GM12864 (cell line): ENCODE results near the gene OR2T11.

Experiments used
- DNase-seq: peaks from one replicate; pipeline ENCODE4 v3.0.0-alpha.2; 2011; ENCODE audit warnings: low read depth
- H3K4me3 ChIP-seq: 2 replicates; pipeline ENCODE4 v1.5.1; 2011; ENCODE audit warnings: mild to moderate bottlenecking, low read depth, low read length, control low read depth
- TF ChIP-seq, protein P1 (sequence below): IDR thresholded peaks from 2 replicates; pipeline ENCODE4 v1.5.1; 2011; ENCODE audit warnings: low read depth, mild to moderate bottlenecking, moderate library complexity, low read length, control low read depth, inconsistent platforms; ENCODE audit errors: missing control alignments

The OR2T11 gene

DNA sequence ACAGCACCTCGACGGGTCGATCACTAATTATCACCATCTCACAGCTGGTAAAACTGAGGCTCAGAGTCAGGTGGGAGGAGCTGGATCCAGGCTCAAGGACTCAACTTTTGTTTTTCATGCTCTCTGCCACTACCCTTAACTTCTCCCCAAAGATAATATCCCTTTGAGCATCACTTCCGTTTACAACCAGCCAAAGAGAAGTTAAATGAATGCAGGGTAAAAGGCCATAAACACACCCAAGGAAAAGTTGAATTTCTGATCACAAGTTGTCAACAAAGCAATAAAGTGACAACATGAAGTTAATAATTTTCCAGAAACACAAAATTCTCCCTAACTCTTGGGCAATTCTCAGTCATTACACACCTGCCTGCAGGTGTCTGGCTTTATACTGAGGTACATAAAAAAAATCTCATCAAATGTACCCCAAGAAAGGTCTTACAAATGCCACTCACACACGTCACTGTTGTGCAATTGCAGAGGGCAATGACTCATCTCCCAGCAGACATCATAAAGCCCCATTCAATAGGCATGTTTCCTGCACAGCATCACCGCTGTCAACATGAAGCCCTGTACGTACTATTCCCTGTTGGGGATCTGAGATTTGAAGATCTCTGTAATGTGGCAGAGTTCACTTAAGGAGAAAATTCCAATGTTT is 3.4 kb downstream of the OR2T11 start:
- no peak overlapping the region for H3K4me3 ChIP-seq
- no peak for DNase-seq
- TF ChIP-seq, protein P1, sequence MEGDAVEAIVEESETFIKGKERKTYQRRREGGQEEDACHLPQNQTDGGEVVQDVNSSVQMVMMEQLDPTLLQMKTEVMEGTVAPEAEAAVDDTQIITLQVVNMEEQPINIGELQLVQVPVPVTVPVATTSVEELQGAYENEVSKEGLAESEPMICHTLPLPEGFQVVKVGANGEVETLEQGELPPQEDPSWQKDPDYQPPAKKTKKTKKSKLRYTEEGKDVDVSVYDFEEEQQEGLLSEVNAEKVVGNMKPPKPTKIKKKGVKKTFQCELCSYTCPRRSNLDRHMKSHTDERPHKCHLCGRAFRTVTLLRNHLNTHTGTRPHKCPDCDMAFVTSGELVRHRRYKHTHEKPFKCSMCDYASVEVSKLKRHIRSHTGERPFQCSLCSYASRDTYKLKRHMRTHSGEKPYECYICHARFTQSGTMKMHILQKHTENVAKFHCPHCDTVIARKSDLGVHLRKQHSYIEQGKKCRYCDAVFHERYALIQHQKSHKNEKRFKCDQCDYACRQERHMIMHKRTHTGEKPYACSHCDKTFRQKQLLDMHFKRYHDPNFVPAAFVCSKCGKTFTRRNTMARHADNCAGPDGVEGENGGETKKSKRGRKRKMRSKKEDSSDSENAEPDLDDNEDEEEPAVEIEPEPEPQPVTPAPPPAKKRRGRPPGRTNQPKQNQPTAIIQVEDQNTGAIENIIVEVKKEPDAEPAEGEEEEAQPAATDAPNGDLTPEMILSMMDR: no peak

DNA sequence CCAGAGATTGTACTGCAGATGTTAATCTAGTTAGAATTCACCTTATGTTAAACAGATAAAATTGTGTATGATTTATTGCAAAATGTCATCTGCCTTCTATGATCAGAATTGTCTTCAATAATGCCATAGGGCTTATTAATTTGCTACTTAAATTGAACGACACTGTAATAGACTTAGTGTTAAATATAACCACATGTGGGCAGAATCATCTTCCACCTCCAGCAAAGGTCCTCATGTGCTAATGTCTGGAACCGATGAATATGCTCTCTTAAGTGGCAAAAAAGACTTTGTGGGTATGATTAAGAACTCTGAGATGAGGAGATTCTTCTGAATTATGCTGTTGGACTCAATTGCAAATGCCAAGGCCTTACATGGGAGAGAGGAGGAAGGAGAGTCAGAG is 4.3 kb downstream of the OR2T11 start:
- no peak overlapping the region for H3K4me3 ChIP-seq
- DNase-seq: no peak
- TF ChIP-seq, protein P1: no peak

DNA sequence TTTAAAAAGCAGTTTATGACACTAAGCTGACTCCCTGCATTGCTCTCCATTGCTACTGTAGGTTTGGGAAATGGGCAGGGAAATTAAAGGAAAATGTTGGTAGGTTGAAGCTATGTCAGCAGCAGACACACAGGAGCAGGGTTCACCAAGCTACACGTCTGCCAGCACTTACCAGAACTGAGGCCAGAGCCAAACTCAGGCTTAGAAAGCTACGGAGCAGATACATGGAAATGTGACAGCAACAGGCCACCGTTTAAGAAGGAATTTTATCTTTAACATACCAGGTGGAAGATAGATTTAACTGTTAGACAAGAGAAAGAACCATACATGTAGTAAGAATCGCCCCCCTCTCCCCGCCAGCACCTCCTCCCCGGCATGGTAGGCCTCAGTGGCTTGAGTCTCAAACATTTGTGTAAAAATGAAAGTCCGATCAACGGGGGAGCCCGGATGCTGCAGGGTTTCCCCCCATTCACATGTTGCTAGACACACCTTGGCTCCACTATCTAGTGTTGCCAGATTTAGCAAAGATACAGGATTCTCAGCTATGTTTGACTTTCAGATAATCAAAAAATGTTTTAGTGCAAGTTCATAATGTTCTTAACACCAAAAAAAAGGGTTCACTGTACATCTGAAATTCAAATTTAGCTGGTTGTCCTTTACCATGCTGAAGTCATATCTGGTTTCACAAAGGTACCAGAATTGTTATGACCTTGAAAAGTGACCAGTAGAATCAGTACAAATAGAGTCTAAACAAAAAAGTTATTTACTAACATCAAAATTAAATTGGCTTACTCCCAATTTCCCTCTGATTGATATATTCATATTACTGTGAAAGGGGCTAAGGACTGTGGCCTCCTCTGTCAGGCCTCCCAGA is 6.7 kb downstream of the OR2T11 start:
- DNase-seq: peak; percentile 43
- TF ChIP-seq, protein P1: no peak
- peak overlapping the region; percentile 9; the same call in 1 of the 2 replicates for H3K4me3 ChIP-seq

DNA sequence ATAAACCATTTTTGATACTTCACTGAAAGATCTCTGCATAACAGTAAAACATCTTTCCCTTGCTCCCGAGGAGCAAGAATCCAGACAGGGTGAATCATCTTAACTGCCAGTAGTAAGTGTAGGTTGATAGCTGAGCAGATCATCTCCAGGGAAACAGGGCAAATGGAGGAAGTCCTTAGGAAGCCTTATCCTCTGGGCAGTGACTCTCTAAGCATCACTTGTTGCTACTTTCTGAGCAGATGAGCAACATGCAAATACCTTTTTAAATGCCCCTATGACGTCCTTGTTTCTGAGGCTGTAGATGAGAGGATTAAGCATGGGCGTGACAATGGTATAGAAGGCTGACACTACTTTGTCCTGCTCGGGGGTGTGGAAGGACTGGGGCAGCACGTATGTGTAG is 8.9 kb downstream of the OR2T11 start:
- TF ChIP-seq, protein P1: no peak
- no peak overlapping the region for H3K4me3 ChIP-seq
- no peak for DNase-seq

DNA sequence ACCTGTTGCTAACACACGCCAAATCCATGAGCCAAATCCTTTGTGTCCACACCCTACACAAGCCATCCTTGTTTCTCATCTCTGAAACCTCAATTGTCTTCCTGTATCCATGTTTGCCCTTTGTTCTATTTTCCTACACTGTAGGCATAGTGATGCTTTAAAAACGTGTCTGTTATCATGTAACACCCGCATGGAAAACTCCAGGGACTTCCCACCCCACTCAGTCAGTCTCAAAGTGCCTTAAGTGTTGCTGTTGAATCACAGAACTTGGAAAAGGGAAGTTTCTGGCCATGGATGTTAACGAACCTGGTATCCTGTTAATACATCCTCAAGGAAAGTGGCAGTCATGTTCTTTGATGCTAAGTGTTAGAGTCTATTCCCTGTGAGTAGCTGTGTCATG is 9.7 kb downstream of the OR2T11 start:
- DNase-seq: no peak
- TF ChIP-seq, protein P1: no peak
- H3K4me3 ChIP-seq: no peak overlapping the region

DNA sequence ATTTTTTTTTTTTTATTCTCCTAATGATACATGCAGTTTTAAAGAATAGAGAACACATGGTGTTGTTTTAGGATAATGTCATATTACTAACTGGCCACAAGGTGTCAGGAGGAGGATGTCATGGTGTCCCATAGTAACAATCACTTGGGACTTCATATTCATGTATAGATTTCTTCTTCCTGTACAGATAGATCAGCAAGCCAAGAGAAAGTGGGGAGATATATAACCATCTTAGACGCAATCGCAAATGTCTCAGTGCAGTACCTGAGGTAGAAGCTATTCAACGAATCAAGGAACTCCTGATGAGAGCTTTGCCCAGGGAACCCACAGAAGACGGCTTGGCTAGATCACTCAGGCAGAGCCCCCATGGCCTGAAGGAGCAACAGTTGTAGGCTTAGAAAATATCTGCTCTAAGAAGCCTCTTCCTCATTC is 12.3 kb downstream of the OR2T11 start:
- TF ChIP-seq, protein P1: peak; percentile 40
- no peak overlapping the region for H3K4me3 ChIP-seq
- DNase-seq: peak; percentile 49

DNA sequence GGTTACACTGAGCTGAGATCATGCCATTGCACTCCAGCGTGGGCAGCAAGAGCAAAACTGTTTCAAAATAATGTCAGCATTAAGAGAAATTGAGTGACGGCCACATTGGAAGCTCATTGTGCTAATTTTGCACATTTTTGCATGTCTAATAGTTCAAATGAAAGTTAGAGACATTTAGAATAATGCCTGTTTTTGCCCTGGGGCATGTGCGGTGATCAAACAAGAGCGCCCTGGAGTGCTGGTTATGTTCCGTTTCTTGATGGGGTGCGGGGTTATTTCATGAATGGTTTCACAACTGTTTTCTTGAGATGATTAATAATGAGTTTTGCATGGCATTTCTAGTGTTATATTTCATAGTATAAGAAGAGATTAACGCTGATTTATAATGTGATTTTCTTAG is 13.1 kb downstream of the OR2T11 start:
- TF ChIP-seq, protein P1: no peak
- no peak for DNase-seq
- H3K4me3 ChIP-seq: no peak overlapping the region
